Erythroblast (primary cell): Measurements from ENCODE around the gene NUDC.

Experiments
- GATA1 ChIP-seq: IDR thresholded peaks from 2 replicates; pipeline ENCODE4 v1.6.1; 2011; ENCODE audit warnings: low read depth, mild to moderate bottlenecking, control low read depth, low read length, moderate library complexity
- POLR2A ChIP-seq: IDR thresholded peaks from 2 replicates; pipeline ENCODE4 v1.6.1; 2011; ENCODE audit warnings: mild to moderate bottlenecking, low read length

DNA sequence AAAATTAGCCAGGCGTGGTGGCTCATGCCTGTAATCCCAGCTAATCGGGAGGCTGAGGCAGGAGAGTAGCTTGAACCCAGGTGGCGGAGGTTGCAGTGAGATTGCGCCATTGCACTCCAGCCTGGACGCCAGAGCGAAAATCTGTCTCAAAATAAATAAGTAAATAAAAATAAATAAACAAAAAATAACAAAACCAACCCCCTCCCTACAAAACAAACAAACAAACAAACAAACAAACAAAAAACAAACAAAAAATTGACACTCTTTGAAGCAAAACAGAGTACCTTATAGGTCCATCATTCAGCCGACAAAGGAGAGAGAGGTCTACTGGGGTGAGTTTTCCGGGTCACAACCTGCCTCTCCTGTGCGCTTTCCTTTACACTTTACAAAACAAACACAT lies 44.1 kb downstream of the NUDC start:
- TF ChIP-seq POLR2A (no peak), GATA1 (no peak)
